NCI-H2196 treated with DMSO at 0.1 percent for 48 hours (cell line): ENCODE data around the gene RTN4R.
"Not testable (repeated sequence)": the region's sequence is repeated elsewhere in the genome, so short reads cannot be mapped to it uniquely, and the experiment has no call there.

Experiments used
- DNase-seq: peaks from one replicate; lab custom pipeline; 2025; ENCODE audit not compliant: unreplicated experiment; lab: John Stamatoyannopoulos, UW

RTN4R gene

GRCh38 chr22:20272700-20273099 lies 4.6 kb upstream of the RTN4R start:
- DNase-seq, result no peak

DNA sequence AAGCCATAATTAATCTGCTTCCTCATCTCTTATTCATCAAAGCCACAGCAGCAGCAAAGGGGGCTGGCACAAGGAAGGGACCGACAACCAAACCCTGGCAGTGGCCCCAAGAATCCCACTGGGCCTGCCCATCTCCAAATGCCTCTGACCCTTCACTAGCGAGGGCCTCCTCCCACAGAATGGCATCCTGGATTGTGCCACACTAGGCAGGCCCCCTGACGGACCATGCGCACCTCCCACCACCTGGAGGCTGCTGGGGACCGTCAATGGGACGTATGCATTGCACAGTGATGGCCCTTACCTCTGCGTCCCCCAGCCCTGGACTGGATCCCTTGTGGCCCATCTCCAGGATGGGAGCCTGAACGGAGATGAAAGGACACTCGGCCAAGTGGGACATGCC lies 4.1 kb upstream of the RTN4R start:
- no peak for DNase-seq

GRCh38 chr22:20271114-20271994 lies 3.2 kb upstream of the RTN4R start:
- DNase-seq, result no peak

DNA sequence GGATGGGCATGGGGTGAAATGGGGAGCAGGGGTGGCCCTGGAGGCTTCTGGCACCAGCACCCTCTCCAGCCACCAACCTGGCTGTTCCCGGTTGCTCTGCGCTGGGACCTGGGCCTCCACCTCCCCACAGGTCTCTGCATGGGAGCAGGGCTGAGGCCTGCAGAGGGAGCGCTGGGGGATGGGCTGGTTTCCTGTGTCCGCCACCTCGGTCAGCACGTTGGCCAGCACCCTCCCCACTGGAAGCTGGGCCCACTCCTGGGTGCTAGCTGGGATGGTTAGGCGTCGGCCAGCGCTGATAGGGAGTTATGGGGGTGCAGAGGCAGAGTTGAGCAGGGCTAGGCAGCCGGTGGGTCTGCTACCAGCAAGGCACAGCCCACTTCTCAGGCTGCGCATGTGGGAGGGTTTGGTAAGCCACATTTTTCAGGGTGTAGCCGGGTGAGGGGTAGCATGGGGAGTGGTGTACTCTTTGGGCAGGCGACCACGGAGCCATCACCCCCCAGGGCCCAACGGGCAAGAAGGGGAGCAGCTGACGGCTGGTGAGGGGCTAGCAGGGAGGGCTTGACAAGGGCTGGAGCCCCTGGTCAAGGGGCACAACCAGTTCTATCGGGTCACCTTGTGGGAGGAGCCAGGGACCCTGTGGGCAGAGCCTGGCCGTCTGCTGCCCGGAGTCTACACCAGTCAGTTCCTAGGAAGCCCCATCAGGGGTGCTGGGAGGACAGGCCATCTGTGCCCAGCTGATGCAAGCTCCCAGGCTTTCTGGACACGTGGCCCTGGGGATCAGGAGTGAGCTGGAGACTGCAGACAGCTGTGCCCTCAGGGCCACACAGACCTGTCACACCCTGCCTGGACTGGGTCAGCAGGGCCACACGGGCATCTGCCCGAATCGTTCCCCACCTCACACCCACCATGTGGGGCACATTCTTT lies 2.3 kb upstream of the RTN4R start:
- not testable (repeated sequence) for DNase-seq

- DNase-seq, result not testable (repeated sequence)
Measured at GRCh38 chr22:20269673-20270072, 1.6 kb upstream of the RTN4R start.

GRCh38 chr22:20269201-20269600 lies 1.1 kb upstream of the RTN4R start:
- DNase-seq, result not testable (repeated sequence)

- no peak for DNase-seq
Measured at GRCh38 chr22:20267441-20268278, 458 bp downstream of the RTN4R start.

- not testable (repeated sequence) for DNase-seq
Measured at GRCh38 chr22:20266667-20267440, 1.3 kb downstream of the RTN4R start.

GRCh38 chr22:20265772-20266666 lies 2.1 kb downstream of the RTN4R start:
- DNase-seq, result not testable (repeated sequence)

- DNase-seq, result no peak
Measured at GRCh38 chr22:20264614-20265452, 3.3 kb downstream of the RTN4R start.

GRCh38 chr22:20263404-20264281 lies 4.5 kb downstream of the RTN4R start:
- not testable (repeated sequence) for DNase-seq

- DNase-seq, result no peak
Measured at GRCh38 chr22:20262582-20263147, 5.5 kb downstream of the RTN4R start.

GRCh38 chr22:20261848-20262581 lies 6.1 kb downstream of the RTN4R start:
- no peak for DNase-seq

GRCh38 chr22:20260071-20260765 lies 7.9 kb downstream of the RTN4R start:
- DNase-seq, result no peak

GRCh38 chr22:20259327-20259688 lies 8.8 kb downstream of the RTN4R start:
- no peak for DNase-seq
